ENCODE measurements around the gene PTPN7.
"Not testable (repeated sequence)": the region's sequence is repeated elsewhere in the genome, so short reads cannot be mapped to it uniquely, and the experiment has no call there.

PTPN7 gene

GRCh38 chr1:202154148-202154765 lies 6.1 kb downstream of the PTPN7 start:
- in situ Hi-C loops (cut with MboI; ENCODE audit: low sequenced_read_pairs), result no loop called here

- in situ Hi-C loops (cut with MboI; ENCODE audit: low sequenced_read_pairs), result no loop called here
These were observed 7.1 kb downstream of the PTPN7 start for GRCh38 chr1:202153284-202153683.

GRCh38 chr1:202152399-202152798 lies 8.0 kb downstream of the PTPN7 start:
- in situ Hi-C loops (cut with MboI; ENCODE audit: low sequenced_read_pairs), result no loop called here

- in situ Hi-C loops (cut with MboI; ENCODE audit: low sequenced_read_pairs), result no loop called here
These were observed 9.4 kb downstream of the PTPN7 start for GRCh38 chr1:202151045-202151444.

GRCh38 chr1:202150602-202151001 lies 9.8 kb downstream of the PTPN7 start:
- in situ Hi-C loops (cut with MboI; ENCODE audit: low sequenced_read_pairs), result no loop called here

GRCh38 chr1:202150187-202150586 lies 10.2 kb downstream of the PTPN7 start:
- in situ Hi-C loops (cut with MboI; ENCODE audit: low sequenced_read_pairs), result no loop called here

GRCh38 chr1:202149566-202149965 lies 10.8 kb downstream of the PTPN7 start:
- in situ Hi-C loops (cut with MboI; ENCODE audit: low sequenced_read_pairs), result no loop called here

- in situ Hi-C loops (cut with MboI; ENCODE audit: low sequenced_read_pairs), result no loop called here
These were observed 12.0 kb downstream of the PTPN7 start for GRCh38 chr1:202148391-202148790.

- in situ Hi-C loops (cut with MboI; ENCODE audit: low sequenced_read_pairs), result no loop called here
These were observed 13.4 kb downstream of the PTPN7 start for GRCh38 chr1:202146993-202147392.

GRCh38 chr1:202146279-202146678 lies 14.1 kb downstream of the PTPN7 start:
- in situ Hi-C loops (cut with MboI; ENCODE audit: low sequenced_read_pairs), result no loop called here

GRCh38 chr1:202145744-202146140 lies 14.7 kb downstream of the PTPN7 start:
- in situ Hi-C loops (cut with MboI; ENCODE audit: low sequenced_read_pairs), result not testable (repeated sequence)

- in situ Hi-C loops (cut with MboI; ENCODE audit: low sequenced_read_pairs), result no loop called here
These were observed 15.2 kb downstream of the PTPN7 start for GRCh38 chr1:202145068-202145743.

GRCh38 chr1:202144402-202145067 lies 15.9 kb downstream of the PTPN7 start, which contains the start of gene ARL8A:
ARL8A (minus strand) TSS chr1:202144737; CDS start chr1:202144572, 165 bp downstream.
- in situ Hi-C loops (cut with MboI; ENCODE audit: low sequenced_read_pairs), result no loop called here

GRCh38 chr1:202143768-202144401 lies 16.5 kb downstream of the PTPN7 start:
- in situ Hi-C loops (cut with MboI; ENCODE audit: low sequenced_read_pairs), result no loop called here

GRCh38 chr1:202143011-202143767 lies 17.2 kb downstream of the PTPN7 start:
- in situ Hi-C loops (cut with MboI; ENCODE audit: low sequenced_read_pairs), result no loop called here

GRCh38 chr1:202141468-202141867 lies 18.9 kb downstream of the PTPN7 start:
- in situ Hi-C loops (cut with MboI; ENCODE audit: low sequenced_read_pairs), result not testable (repeated sequence)

- in situ Hi-C loops (cut with MboI; ENCODE audit: low sequenced_read_pairs), result no loop called here
These were observed 19.6 kb downstream of the PTPN7 start for GRCh38 chr1:202140833-202141232.

- in situ Hi-C loops (cut with MboI; ENCODE audit: low sequenced_read_pairs), result no loop called here
These were observed 25.1 kb downstream of the PTPN7 start for GRCh38 chr1:202135221-202135721.

- in situ Hi-C loops (cut with MboI; ENCODE audit: low sequenced_read_pairs), result no loop called here
These were observed 25.7 kb downstream of the PTPN7 start for GRCh38 chr1:202134645-202135172.

- in situ Hi-C loops (cut with MboI; ENCODE audit: low sequenced_read_pairs), result no loop called here
These were observed 26.4 kb downstream of the PTPN7 start for GRCh38 chr1:202133989-202134388.
